GM23338 (cell line): Measurements from ENCODE around the gene SQSTM1. TPM values are rescaled to one million over a fixed set of nuclear protein-coding genes. Genes with fewer than 3 reads are reported as not detected.
A peak's percentile ranks its signal among the peaks of the same experiment; 100 is the strongest.

Experiments used
- ATAC-seq: fragments of 200-7000 bp; cut with Tn5 transposase; 3 replicates; pipeline ENCODE4 v1.9.1; 2020
- DNase-seq: peaks from one replicate; pipeline ENCODE4 v3.0.0-alpha.2; 2015; ENCODE audit warnings: low spot score
- H2AFZ ChIP-seq: fragments of 200-600 bp; sonication (generic); 2 replicates; pipeline ENCODE4 v1.8.0; 2016; ENCODE audit warnings: antibody characterized with exemption, mild to moderate bottlenecking, moderate library complexity
- H3F3A ChIP-seq: fragments of 200-600 bp; sonication (generic); replicated peaks from 2 replicates; pipeline ENCODE4 v1.8.0; 2017; ENCODE audit warnings: antibody characterized with exemption, mixed run types, low read depth
- H3K27ac ChIP-seq: fragments of 200-600 bp; sonication (generic); 2 replicates; pipeline ENCODE4 v1.6.1; 2016; ENCODE audit warnings: low read depth
- H3K27me3 ChIP-seq: fragments of 200-600 bp; sonication (generic); 2 replicates; pipeline ENCODE4 v1.8.0; 2016; ENCODE audit warnings: mild to moderate bottlenecking, mixed run types, moderate library complexity; ENCODE audit not compliant: insufficient read depth
- H3K36me3 ChIP-seq: fragments of 200-600 bp; sonication (generic); 2 replicates; pipeline ENCODE4 v1.8.0; 2016; ENCODE audit warnings: mild to moderate bottlenecking; ENCODE audit not compliant: insufficient read depth
- H3K4me1 ChIP-seq: fragments of 200-600 bp; sonication (generic); 2 replicates; pipeline ENCODE4 v1.8.0; 2016; ENCODE audit warnings: mild to moderate bottlenecking, moderate library complexity; ENCODE audit not compliant: insufficient read depth
- H3K4me2 ChIP-seq: fragments of 200-600 bp; sonication (generic); 2 replicates; pipeline ENCODE4 v1.7.1; 2017; ENCODE audit warnings: mixed run types
- H3K4me3 ChIP-seq: fragments of 200-600 bp; sonication (generic); 2 replicates; pipeline ENCODE4 v1.6.1; 2016; ENCODE audit warnings: mixed run types
- H3K79me2 ChIP-seq: fragments of 200-600 bp; sonication (generic); replicated peaks from 2 replicates; pipeline ENCODE4 v1.8.0; 2017; ENCODE audit warnings: mild to moderate bottlenecking; ENCODE audit not compliant: insufficient read depth
- H3K9me2 ChIP-seq: fragments of 200-600 bp; sonication (generic); 2 replicates; pipeline ENCODE4 v1.8.0; 2017; ENCODE audit not compliant: insufficient read depth
- H4K20me1 ChIP-seq: fragments of 200-600 bp; sonication (generic); replicated peaks from 2 replicates; pipeline ENCODE4 v1.8.0; 2017; ENCODE audit warnings: mild to moderate bottlenecking; ENCODE audit not compliant: insufficient read depth
- H3K27ac Mint-ChIP-seq: 2 replicates; pipeline ENCODE4 v1.8.0; 2020; ENCODE audit warnings: inconsistent platforms, mild to moderate bottlenecking, moderate library complexity, mixed read lengths
- H3K27me3 Mint-ChIP-seq: 3 replicates; pipeline ENCODE4 v1.8.0; 2022; ENCODE audit warnings: low read depth, mild to moderate bottlenecking, moderate library complexity, mixed read lengths, inconsistent platforms; ENCODE audit not compliant: insufficient read depth, poor library complexity
- H3K36me3 Mint-ChIP-seq: 3 replicates; pipeline ENCODE4 v1.8.0; 2021; ENCODE audit warnings: low read depth, mild to moderate bottlenecking, inconsistent platforms, moderate library complexity, mixed read lengths
- H3K4me1 Mint-ChIP-seq: 3 replicates; pipeline ENCODE4 v1.8.0; 2020; ENCODE audit warnings: mild to moderate bottlenecking, inconsistent platforms, mixed read lengths
- H3K4me3 Mint-ChIP-seq: 3 replicates; pipeline ENCODE4 v1.8.0; 2021; ENCODE audit warnings: moderate library complexity, mild to moderate bottlenecking, inconsistent platforms, mixed read lengths
- H3K9me3 Mint-ChIP-seq: 3 replicates; pipeline ENCODE4 v1.8.0; 2020; ENCODE audit warnings: moderate library complexity, mild to moderate bottlenecking, inconsistent platforms, mixed read lengths
- CTCF ChIP-seq, 2 experiments: fragments of 200-600 bp in 1 of 2; sonication (generic) in 1 of 2; conservative IDR thresholded peaks; 2 replicates each; pipeline versions ENCODE4 v1.5.1 to v1.6.1; 2016 to 2017; ENCODE audit warnings: antibody characterized with exemption in 2 of 2, low read depth in 2 of 2, mild to moderate bottlenecking in 2 of 2, moderate library complexity in 1 of 2
- ZNF331 ChIP-seq: fragments of 250-450 bp; sonication (Bioruptor Pico); IDR thresholded peaks from 2 replicates; pipeline ENCODE4 v1.5.0; 2020; ENCODE audit warnings: low read depth, mild to moderate bottlenecking, moderate library complexity
- ZNF462 ChIP-seq: fragments of 250-450 bp; sonication (Bioruptor Pico); IDR thresholded peaks from 2 replicates; pipeline ENCODE4 v1.5.0; 2020; ENCODE audit warnings: mild to moderate bottlenecking, moderate library complexity
- polyA plus RNA-seq: library from polyadenylated mRNA; unstranded; fragments of >200 nt; fragmentation: Nextera tagmentation; extraction: Ambion mirVana; gene quantifications from 2 replicates; pipeline ENCODE4 v1.2.1, GENCODE V29; 2016
- total RNA-seq: library from RNA; depleted of rRNA; stranded (reverse); fragments of >200 nt; shearing (Covaris generic); gene quantifications from 2 replicates; pipeline ENCODE4 v1.2.3, GENCODE V29; 2014

The SQSTM1 gene
- total and polyA plus RNA-seq, 2 experiments from 2014 or later, result 58.0 to 92.6 TPM

- H3K36me3 ChIP-seq, result peaks cover 8% of the 10 kb centered on the region
- DNase-seq, result no peak
- H3K9me2 ChIP-seq, result no peaks in the 10 kb centered on the region
- H3K4me1 ChIP-seq, result no peaks in the 10 kb centered on the region
- TF ChIP-seq ZNF462 (CRISPR knock-in tag), result no peak
- H3K27me3 ChIP-seq, result no peaks in the 10 kb centered on the region
- H2AFZ ChIP-seq, result no peak overlapping the region
- no peaks in the 10 kb centered on the region for H3K79me2 ChIP-seq
- H3K4me2 ChIP-seq, result no peak overlapping the region
- no peak for ATAC-seq
- Mint-ChIP-seq H3K36me3 (peaks cover 73% of the 10 kb centered on the region), H3K27ac (no peak overlapping the region), H3K27me3 (peaks cover 21% of the 10 kb centered on the region), H3K4me3 (no peak overlapping the region), H3K9me3 (peaks cover 20% of the 10 kb centered on the region), H3K4me1 (no peaks in the 10 kb centered on the region)
- no peaks in the 10 kb centered on the region for H4K20me1 ChIP-seq
- no peak overlapping the region for H3K27ac ChIP-seq
- no peak overlapping the region for H3K4me3 ChIP-seq
- H3F3A ChIP-seq, result 0 out of 2 replicates have a peak, but pooled peaks cover 5% of the 10 kb centered on the region
Observed at GRCh38 chr5:179841621-179842020, 20.9 kb downstream of the SQSTM1 start.

GRCh38 chr5:179852993-179853547 is 32.4 kb downstream of the SQSTM1 start:
- H4K20me1 ChIP-seq, result peaks cover 9% of the 10 kb centered on the region; the same call in 1 of the 2 replicates
- peaks cover 36% of the 10 kb centered on the region for H3K79me2 ChIP-seq
- peaks cover 6% of the 10 kb centered on the region; the same call in 1 of the 2 replicates for H3F3A ChIP-seq
- ATAC-seq (no peak), DNase-seq (no peak)
- H3K27ac ChIP-seq, result 0 out of 2 replicates have a peak overlapping the region, but pooled peaks have one; percentile 26
- no peaks in the 10 kb centered on the region for H3K9me2 ChIP-seq
- no peaks in the 10 kb centered on the region for H3K4me1 ChIP-seq
- no peaks in the 10 kb centered on the region for H3K27me3 ChIP-seq
- Mint-ChIP-seq H3K9me3 (no peaks in the 10 kb centered on the region), H3K4me1 (peaks cover 12% of the 10 kb centered on the region; the same call in 2 of the 3 replicates), H3K36me3 (peaks cover 22% of the 10 kb centered on the region), H3K4me3 (no peak overlapping the region), H3K27ac (no peak overlapping the region), H3K27me3 (peaks cover 16% of the 10 kb centered on the region)
- peaks cover 16% of the 10 kb centered on the region for H3K36me3 ChIP-seq
- no peak overlapping the region for H3K4me2 ChIP-seq
- no peak overlapping the region for H2AFZ ChIP-seq
- no peak overlapping the region for H3K4me3 ChIP-seq
- TF ChIP-seq CTCF (conservative IDR thresholded peaks at IDR 0.05; ENCODE audit: low read depth in 2 of 2) (no peak), ZNF331 (no peak), ZNF462 (CRISPR knock-in tag) (no peak)
